HCT116 (cell line): Measurements from ENCODE around the gene C10orf90. TPM values are rescaled to one million over a fixed set of nuclear protein-coding genes. Genes with fewer than 3 reads are reported as not detected.

Experiments used
- ATAC-seq: fragments of 200-7000 bp; cut with Tn5 transposase; 2 replicates; pipeline ENCODE4 v1.9.1; 2020; ENCODE audit warnings: mild to moderate bottlenecking, moderate library complexity
- BruUV-seq: library from RNA; stranded (reverse); fragments of 400-500 nt; replicated peaks from 2 replicates; lab custom pipeline; 2021; lab: Mats Ljungman, UMichigan
- CTCF ChIA-PET: fragments of 300-600 bp; sonication (Branson Sonifier 250); formaldehyde crosslinking; loops from one replicate; lab custom pipeline; 2021; ENCODE audit warnings: antibody characterized with exemption; lab: Charles Lee
- POLR2A ChIA-PET: fragments of 300-600, 350-600 bp; sonication (Branson Sonifier 250); formaldehyde crosslinking; loops from one replicate; lab custom pipeline; 2021; ENCODE audit warnings: antibody characterized with exemption; lab: Charles Lee
- RAD21 ChIA-PET, 2 experiments: fragments of 300-600 bp; sonication (Branson Sonifier 250); formaldehyde crosslinking; loops; one replicate each; lab custom pipeline; 2023; ENCODE audit warnings: low total read pairs in 2 of 2; ENCODE audit not compliant: uncharacterized antibody in 2 of 2, unreplicated experiment in 2 of 2, low non-redundant PET in 1 of 2; lab: Charles Lee
- DNase-seq: peaks from one replicate; pipeline ENCODE4 v3.0.0-alpha.2; 2010; ENCODE audit warnings: low read depth, low spot score
- H2AFZ ChIP-seq: fragments of 200-600 bp; shearing (Covaris generic), sonication (generic); 2 replicates; pipeline ENCODE4 v1.6.1; 2017; ENCODE audit warnings: low read depth, mixed run types, mixed read lengths, antibody characterized with exemption, low read length; ENCODE audit not compliant: poor library complexity, severe bottlenecking
- H3K27ac ChIP-seq: 2 replicates; pipeline ENCODE4 v1.5.1; 2012; ENCODE audit warnings: low read depth, low read length
- H3K27me3 ChIP-seq: fragments of 200-600 bp; sonication (generic); 2 replicates; pipeline ENCODE4 v1.6.1; 2016; ENCODE audit warnings: mixed run types, low read length, mixed read lengths; ENCODE audit not compliant: insufficient read depth
- H3K36me3 ChIP-seq, 2 experiments: fragments of 200-500 bp in 1 of 2; fragments of 200-600 bp in 1 of 2; sonication (Bioruptor generic) in 1 of 2; sonication (generic) in 1 of 2; 2 replicates each; pipeline versions ENCODE4 v1.5.1 to v1.6.1; 2014 to 2016; ENCODE audit warnings: low read length in 2 of 2, inconsistent platforms in 1 of 2, mixed read lengths in 1 of 2, mixed run types in 1 of 2; ENCODE audit not compliant: insufficient read depth in 2 of 2, control insufficient read depth in 1 of 2
- H3K4me1 ChIP-seq, 2 experiments: fragments of 200-600 bp in 1 of 2; sonication (generic) in 1 of 2; 2 replicates each; pipeline versions ENCODE4 v1.5.1 to v1.6.1; 2012 to 2017; ENCODE audit warnings: low read length in 2 of 2, inconsistent platforms in 1 of 2, mild to moderate bottlenecking in 1 of 2, mixed read lengths in 1 of 2, mixed run types in 1 of 2, moderate library complexity in 1 of 2; ENCODE audit not compliant: insufficient read depth in 2 of 2, control insufficient read depth in 1 of 2
- H3K4me2 ChIP-seq: fragments of 200-600 bp; sonication (generic); 2 replicates; pipeline ENCODE4 v1.6.1; 2017; ENCODE audit warnings: mixed run types, low read length, mixed read lengths
- H3K4me3 ChIP-seq, 2 experiments: fragments of 200-600 bp in 1 of 2; sonication (generic) in 1 of 2; replicated peaks in 1 of 2; 2 replicates each; pipeline ENCODE4 v1.5.1; 2011 to 2016; ENCODE audit warnings: low read length in 2 of 2, control low read depth in 1 of 2, low read depth in 1 of 2, mild to moderate bottlenecking in 1 of 2, mixed read lengths in 1 of 2, mixed run types in 1 of 2
- H3K79me2 ChIP-seq: fragments of 200-600 bp; sonication (generic); 2 replicates; pipeline ENCODE4 v1.6.1; 2017; ENCODE audit warnings: mild to moderate bottlenecking, mixed run types, low read length, moderate library complexity, mixed read lengths; ENCODE audit not compliant: insufficient read depth
- H3K9ac ChIP-seq: fragments of 200-600 bp; sonication (generic); 2 replicates; pipeline ENCODE4 v1.6.1; 2016; ENCODE audit warnings: low read length, mixed read lengths
- H3K9me2 ChIP-seq: fragments of 200-600 bp; sonication (generic), shearing (Covaris generic); 2 replicates; pipeline ENCODE4 v1.6.1; 2017; ENCODE audit warnings: mixed run types, mild to moderate bottlenecking, moderate library complexity; ENCODE audit not compliant: insufficient read depth
- H3K9me3 ChIP-seq, 2 experiments: fragments of 200-500 bp in 1 of 2; fragments of 200-600 bp in 1 of 2; sonication (Bioruptor generic) in 1 of 2; sonication (generic) in 1 of 2; 2 replicates each; pipeline ENCODE4 v1.6.1; 2014 to 2017; ENCODE audit warnings: low read length in 2 of 2, mixed read lengths in 2 of 2, inconsistent platforms in 1 of 2, low read depth in 1 of 2, mild to moderate bottlenecking in 1 of 2, mixed run types in 1 of 2, moderate library complexity in 1 of 2; ENCODE audit not compliant: control insufficient read depth in 1 of 2, insufficient read depth in 1 of 2
- H4K20me1 ChIP-seq: fragments of 200-600 bp; sonication (generic), shearing (Covaris generic); 2 replicates; pipeline ENCODE4 v1.6.1; 2017; ENCODE audit warnings: mixed run types, mild to moderate bottlenecking, moderate library complexity; ENCODE audit not compliant: insufficient read depth
- CBX3 ChIP-seq: IDR thresholded peaks from 2 replicates; pipeline ENCODE4 v1.6.1; 2012; ENCODE audit warnings: low read depth
- CTCF ChIP-seq, 3 experiments: fragments of 200-600 bp in 1 of 3; sonication (generic) in 1 of 3; IDR thresholded peaks in 2 of 3; conservative IDR thresholded peaks in 1 of 3; 2 replicates each; pipeline ENCODE4 v1.5.1; 2012 to 2017; ENCODE audit warnings: low read depth in 2 of 3, low read length in 2 of 3, antibody characterized with exemption in 1 of 3, borderline replicate concordance in 1 of 3, control low read depth in 1 of 3, mild to moderate bottlenecking in 1 of 3, mixed read lengths in 1 of 3, mixed run types in 1 of 3, moderate library complexity in 1 of 3; ENCODE audit not compliant: insufficient read depth in 1 of 3
- EGR1 ChIP-seq: IDR thresholded peaks from 2 replicates; pipeline ENCODE4 v1.6.1; 2012; ENCODE audit warnings: low read depth
- EZH2 ChIP-seq: fragments of 200-600 bp; sonication (generic); IDR thresholded peaks from 2 replicates; pipeline ENCODE4 v1.6.1; 2017; ENCODE audit warnings: antibody characterized with exemption, mixed run types
- EZH2phosphoT487 ChIP-seq: fragments of 200-600 bp; IDR thresholded peaks from 2 replicates; pipeline ENCODE4 v1.6.1; 2018; ENCODE audit warnings: antibody characterized with exemption, borderline replicate concordance
- RAD21 ChIP-seq: IDR thresholded peaks from 2 replicates; pipeline ENCODE4 v1.6.1; 2012; ENCODE audit warnings: low read depth, mild to moderate bottlenecking
- REST ChIP-seq: IDR thresholded peaks from 2 replicates; pipeline ENCODE4 v1.6.1; 2012; ENCODE audit warnings: low read depth
- SIN3A ChIP-seq: IDR thresholded peaks from 2 replicates; pipeline ENCODE4 v1.6.1; 2012; ENCODE audit warnings: low read depth
- ZNF274 ChIP-seq: fragments of 200-500 bp; sonication (Bioruptor generic); IDR thresholded peaks from 2 replicates; pipeline ENCODE4 v1.6.1; 2014; ENCODE audit warnings: mild to moderate bottlenecking, low read depth, low read length, inconsistent platforms
- intact Hi-C: fragments of 100-400 bp; cut with micrococcal nuclease; formaldehyde crosslinking; loops from 2 replicates; pipeline ENCODE4 v1.10.0; 2022
- total RNA-seq: library from RNA; stranded (reverse); gene quantifications from one replicate; pipeline ENCODE4 v1.2.1, GENCODE V29; 2021; ENCODE audit not compliant: unreplicated experiment

The C10orf90 gene
- total RNA-seq, 1 experiment from 2014 or later: not detected

- DNase-seq: no peak
- no peaks in the 10 kb centered on the region for H3K9me3 ChIP-seq
- no peaks in the 10 kb centered on the region for H4K20me1 ChIP-seq
- H3K36me3 ChIP-seq: no peaks in the 10 kb centered on the region
- BruUV-seq: no TSS peak
- H3K27ac ChIP-seq: no peak overlapping the region
- no peak overlapping the region for H3K9ac ChIP-seq
- intact Hi-C loops: no loop called here
- H3K4me1 ChIP-seq: no peaks in the 10 kb centered on the region
- H3K79me2 ChIP-seq: no peaks in the 10 kb centered on the region
- POLR2A ChIA-PET: no interaction called here
- TF ChIP-seq EZH2 (no peak), CTCF (IDR thresholded peaks at IDR 0.05 in 2 of 3, conservative IDR thresholded peaks at IDR 0.05 in 1 of 3; ENCODE audit: borderline replicate concordance in 1 of 3, insufficient read depth in 1 of 3, low read depth in 2 of 3, low read length in 2 of 3) (no peak), CBX3 (no peak), EZH2phosphoT487 (no peak), REST (no peak), SIN3A (no peak), EGR1 (no peak), ZNF274 (no peak), RAD21 (no peak)
- H3K9me2 ChIP-seq: no peaks in the 10 kb centered on the region
- no peak overlapping the region for H3K4me3 ChIP-seq
- ATAC-seq: no peak
- RAD21 ChIA-PET: no interaction called here
- no peak overlapping the region for H3K4me2 ChIP-seq
- CTCF ChIA-PET: no interaction called here
- H2AFZ ChIP-seq: no peak overlapping the region
- H3K27me3 ChIP-seq: peaks cover 49% of the 10 kb centered on the region; the same call in 1 of the 2 replicates
Observed at GRCh38 chr10:126661841-126662515, 8.5 kb downstream of the C10orf90 start.
